H1 (cell line): Measurements from ENCODE around the gene DUSP3. TPM values are rescaled to one million over a fixed set of nuclear protein-coding genes. Genes with fewer than 3 reads are reported as not detected.

Source experiments
- BCL11A ChIP-seq, 2 experiments: IDR thresholded peaks; one replicate each; pipeline ENCODE4 v1.6.1; 2011; ENCODE audit warnings: low read depth in 2 of 2, low read length in 2 of 2, mild to moderate bottlenecking in 2 of 2
- CTBP2 ChIP-seq: IDR thresholded peaks from 2 replicates; pipeline ENCODE4 v1.7.0; 2011; ENCODE audit warnings: borderline replicate concordance, mild to moderate bottlenecking, moderate library complexity, mixed read lengths, low read length; ENCODE audit not compliant: insufficient read depth, insufficient read length
- KDM5A ChIP-seq: fragments of 200-600 bp; IDR thresholded peaks from 2 replicates; pipeline ENCODE4 v1.7.1; 2012; ENCODE audit warnings: mild to moderate bottlenecking, low read length, inconsistent platforms, mixed read lengths
- RFX5 ChIP-seq: IDR thresholded peaks from 2 replicates; pipeline ENCODE4 v1.6.1; 2011; ENCODE audit warnings: low read depth, low read length, improper control_type of control experiment, borderline replicate concordance
- SUZ12 ChIP-seq: fragments of 200-600 bp; sonication (generic); IDR thresholded peaks from 2 replicates; pipeline ENCODE4 v1.6.1; 2012; ENCODE audit warnings: mild to moderate bottlenecking, inconsistent platforms, low read length, moderate library complexity, mixed read lengths
- polyA plus RNA-seq, 7 experiments: library from polyadenylated mRNA; depleted of rRNA in 3 of 7; stranded (reverse) in 5 of 7; unstranded in 2 of 7; fragments of >200 nt in 5 of 7; fragments of 200-250 nt in 2 of 7; gene quantifications; 1 replicate in 5 of 7; 2 replicates in 1 of 7; 4 replicates in 1 of 7; pipeline versions ENCODE4 v1.2.1 to v1.2.3, GENCODE V29; 2011 to 2013; ENCODE audit warnings: missing spikeins in 2 of 7, mixed read lengths in 2 of 7
- total RNA-seq: library from RNA; stranded (reverse); fragmentation: NEBNext Ultra II Directional; extraction: Animal tissue kit (Norgen Biotek cat#: 25700); gene quantifications from 2 replicates; pipeline ENCODE4 v1.2.1, GENCODE V29; 2021

Gene DUSP3
- total and polyA plus RNA-seq, 2 of the 8 experiments (the other 6 are each of a cell fraction or from before 2014, with no cell fraction given) = 15.1 to 21.2 TPM

- TF ChIP-seq CTBP2 (no peak), RFX5 (no peak), BCL11A (IDR thresholded peaks at IDR 0.05; ENCODE audit: low read depth in 2 of 2, low read length in 2 of 2) (no peak), KDM5A (no peak), SUZ12 (no peak)
Measured at GRCh38 chr17:43740541-43740940, 38.2 kb downstream of the DUSP3 start (continued).
